Measurements from ENCODE around the gene LMBRD2.
"Not testable (repeated sequence)": the region's sequence is repeated elsewhere in the genome, so short reads cannot be mapped to it uniquely, and the experiment has no call there.

LMBRD2 gene

DNA sequence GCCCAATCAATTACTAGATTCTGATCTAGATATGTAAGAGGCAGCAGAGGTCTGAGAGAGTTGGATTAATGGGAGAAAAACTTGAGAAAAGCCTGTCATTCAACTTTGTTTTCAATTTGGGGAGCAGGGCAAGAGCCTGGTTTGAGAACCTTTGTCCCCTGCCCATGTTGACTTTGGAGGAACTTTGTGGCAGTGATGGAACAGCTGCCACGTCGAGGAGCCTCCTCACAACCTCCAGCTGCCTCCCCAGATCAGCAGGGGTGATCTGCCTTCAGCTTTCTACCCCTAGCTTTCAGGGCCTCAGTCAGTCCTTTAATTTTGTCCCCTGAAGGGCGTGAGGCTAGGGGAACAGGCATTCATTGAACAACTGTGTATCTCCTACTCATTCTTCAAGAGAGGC lies 8.9 kb upstream of the LMBRD2 start:
- no peak for DNase-seq

DNA sequence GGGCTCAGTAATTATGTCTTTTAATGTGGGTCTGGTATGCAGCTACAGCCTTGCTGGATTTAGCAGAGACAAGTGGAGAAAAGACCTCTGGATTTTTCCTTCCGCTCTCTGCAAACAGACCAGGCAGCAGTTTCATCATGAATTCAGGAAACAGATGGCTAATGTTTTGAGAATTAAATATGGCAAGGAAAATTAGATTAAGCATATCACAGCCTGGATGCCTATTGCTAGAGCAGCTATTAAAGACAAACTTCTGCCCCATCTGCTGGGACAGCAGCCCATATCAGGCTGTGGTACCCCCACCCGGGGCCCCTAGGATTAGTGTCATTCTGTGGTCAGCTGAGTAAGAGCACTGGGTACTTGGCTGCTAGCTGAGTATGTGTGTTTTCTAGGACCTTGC lies 6.5 kb upstream of the LMBRD2 start:
- DNase-seq, result no peak

DNA sequence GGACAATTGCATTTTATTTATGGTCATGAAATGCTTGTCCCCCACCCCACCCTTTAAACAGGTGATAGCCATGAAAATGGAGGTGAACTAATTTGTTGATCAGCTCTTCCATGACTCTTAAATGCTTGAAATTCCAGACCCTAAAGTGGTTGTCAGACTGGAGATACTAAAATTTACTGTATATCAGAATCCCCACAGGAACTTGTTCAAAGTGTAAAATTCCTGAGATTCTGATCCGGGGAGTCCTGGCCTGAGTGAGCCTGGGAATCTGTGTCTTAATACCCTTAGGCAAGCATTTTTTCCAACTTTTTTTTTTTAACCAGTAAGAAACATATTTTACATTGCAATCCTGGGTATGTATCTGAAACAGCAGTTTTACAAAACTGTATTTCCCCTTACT lies 4.9 kb upstream of the LMBRD2 start:
- DNase-seq, result no peak

DNA sequence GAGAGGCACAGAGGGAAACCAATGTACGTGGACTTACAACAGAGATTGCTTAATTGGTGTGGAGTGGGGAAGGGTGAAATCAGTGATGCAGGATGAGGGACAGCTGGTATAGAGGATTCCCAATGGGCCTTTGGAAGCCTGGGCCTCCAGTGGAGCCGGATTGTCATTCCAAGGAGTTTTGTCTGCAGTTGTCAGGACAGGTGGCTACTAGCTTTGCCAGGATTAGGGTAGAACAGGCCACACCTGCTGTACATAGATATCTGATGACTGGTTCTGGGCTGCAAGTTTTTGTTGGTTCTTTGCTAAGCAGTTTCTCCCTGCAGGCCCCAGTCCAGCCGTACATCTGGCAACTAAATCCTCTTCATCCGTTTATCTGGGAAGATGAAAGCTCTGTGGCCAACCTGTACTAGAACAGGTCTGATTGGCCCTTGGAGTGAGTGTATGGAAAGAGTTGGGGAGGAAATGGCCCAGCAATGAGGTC lies 4.5 kb upstream of the LMBRD2 start:
- DNase-seq, result no peak

DNA sequence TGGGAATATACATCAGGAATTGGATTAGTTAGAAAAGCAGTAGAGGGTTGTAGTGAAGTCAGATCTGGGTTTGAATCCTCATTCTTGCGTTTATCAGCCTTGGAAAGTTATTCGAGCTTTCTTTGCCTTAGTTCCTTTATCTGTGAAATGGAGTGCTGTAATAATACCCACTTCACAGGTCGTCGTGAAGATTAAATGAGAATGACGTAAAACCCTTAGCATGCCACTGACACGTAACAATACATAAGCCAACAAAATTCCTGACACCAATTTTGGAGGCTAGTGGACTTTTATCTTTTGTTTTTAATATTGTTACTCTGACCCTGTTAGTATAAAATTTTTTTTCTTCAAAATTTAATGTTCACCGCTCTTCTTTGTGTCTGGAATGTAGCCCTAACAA lies 3.6 kb upstream of the LMBRD2 start:
- no peak for DNase-seq

DNA sequence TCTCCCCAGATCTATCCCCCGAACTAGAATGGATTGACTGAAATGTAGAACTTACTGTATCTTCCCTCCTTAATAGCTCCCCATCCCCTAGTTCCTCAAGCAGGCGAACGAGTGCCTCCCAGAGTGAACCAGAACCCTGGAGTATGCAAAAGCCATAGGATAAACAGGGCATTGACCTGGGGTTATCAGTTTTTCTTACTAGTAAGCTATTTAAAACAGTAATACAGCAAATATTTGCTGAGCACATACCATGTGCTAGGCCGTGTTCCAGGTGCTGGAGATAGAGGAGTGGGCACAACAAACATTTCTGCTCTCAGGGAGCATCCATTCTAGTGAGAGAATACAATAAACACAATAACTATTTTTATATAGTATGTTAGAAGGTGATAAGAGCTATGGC lies 2.0 kb upstream of the LMBRD2 start:
- no peak for DNase-seq

DNA sequence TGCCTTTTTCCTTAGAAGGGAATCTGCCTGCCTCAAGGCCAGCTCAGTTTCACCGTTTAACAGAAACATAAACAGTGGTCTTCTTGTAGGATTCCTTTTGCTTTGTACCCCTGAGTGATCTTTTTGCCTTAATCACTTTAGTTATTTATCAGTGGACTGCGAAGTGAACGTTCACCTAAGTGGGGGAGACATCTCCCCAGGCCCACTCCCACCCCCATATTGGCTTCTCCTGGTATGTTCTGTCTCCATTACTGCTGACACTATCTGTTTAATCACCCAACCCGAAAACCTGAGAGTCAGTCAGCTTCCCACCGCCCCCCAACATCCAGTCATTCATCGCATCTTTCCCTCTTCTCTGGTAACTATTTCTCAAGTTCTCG lies 1.6 kb upstream of the LMBRD2 start:
- no peak for DNase-seq

DNA sequence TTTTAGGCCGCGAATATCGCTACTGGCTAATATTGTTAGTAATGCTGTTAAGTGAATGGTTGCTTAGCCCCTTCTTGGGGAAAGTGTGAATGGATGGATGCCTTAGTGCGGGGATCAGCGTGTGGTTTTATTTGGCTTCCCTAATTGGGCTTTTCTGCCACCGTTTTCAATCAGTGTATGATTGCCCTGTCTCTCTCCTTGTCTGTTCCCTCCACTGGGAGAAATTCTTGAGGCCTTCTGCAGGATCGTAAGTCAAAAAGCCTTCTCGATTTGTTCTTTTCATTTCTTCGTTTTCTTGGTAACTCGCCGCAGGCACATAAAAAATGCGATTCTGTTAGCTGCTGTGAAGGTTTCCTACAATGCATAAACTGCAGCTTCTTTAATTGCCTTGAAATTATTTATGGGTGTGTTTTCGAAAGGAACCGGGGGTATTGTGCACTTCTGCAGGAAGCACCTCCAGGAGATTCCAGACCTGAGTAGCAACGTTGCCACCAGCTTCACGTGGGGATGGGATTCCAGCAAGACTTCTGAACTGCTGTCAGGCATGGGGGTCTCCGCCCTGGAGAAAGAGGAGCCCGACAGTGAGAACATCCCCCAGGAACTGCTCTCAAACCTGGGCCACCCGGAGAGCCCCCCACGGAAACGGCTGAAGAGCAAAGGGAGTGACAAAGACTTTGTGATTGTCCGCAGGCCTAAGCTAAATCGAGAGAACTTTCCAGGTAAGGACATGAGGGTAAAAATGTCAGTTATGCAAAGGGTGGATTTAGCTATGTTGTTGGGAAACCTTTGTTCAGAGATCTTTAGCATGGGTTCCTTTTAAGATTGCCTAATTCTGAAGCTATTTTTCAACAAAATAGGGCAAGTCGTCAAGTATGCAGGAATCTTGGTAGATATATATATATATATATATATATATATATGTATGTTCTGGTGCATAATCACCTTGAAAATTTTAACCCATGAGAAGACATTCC lies 924 bp upstream of the LMBRD2 start:
- no peak for DNase-seq

DNA sequence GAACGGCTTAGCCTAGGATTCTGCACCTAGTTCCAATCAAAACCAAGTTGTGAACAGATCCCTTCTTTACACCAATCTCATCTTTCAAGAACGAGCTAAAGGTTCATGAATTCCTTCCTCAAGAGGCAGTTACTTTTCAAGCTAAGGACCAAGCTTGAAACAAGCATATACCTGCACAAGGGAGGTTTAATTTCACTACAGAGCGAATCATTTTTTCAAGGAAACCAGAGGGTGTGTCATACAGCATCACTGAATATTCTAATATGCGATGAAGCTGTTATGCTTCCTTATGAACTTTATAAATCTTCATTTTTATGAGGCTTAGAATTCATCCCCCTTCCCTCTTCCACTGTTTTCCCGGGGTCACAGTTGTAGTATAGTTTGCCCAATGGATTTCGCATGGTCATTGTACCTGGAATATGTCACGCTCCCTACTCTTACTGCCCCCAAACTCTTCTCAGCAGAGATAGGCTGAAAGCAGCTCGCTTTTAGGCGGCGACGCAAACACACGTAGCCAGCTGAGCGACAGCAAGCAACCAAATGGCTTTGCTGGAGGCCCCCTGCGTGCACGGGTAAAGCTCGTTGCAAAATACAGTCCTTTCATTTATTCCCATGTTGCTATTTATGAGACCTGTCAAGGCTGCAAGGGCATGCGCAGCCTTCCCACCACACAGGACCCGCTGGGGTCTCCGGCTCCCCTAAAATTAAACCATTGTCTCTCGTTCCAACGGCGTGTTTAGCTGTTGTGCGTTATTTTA lies 832 bp downstream of the LMBRD2 start:
- DNase-seq, result no peak

DNA sequence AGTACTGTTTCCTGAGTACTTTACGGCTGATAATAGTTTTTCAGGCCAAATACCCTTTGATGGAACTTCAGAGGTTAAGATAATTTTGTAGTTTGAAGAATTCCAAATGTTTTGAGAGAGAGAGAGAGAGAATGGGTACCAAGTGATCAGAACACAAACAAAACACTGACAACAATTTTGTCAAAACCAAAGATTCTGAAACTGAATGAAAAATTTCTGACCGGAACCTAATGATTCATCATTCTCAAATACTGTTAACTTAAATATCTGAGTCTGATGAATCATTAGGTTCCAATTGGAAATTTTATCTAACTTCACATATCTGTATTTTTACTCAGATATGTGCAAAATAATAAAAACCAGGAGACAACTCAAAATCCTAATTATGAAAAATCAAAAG lies 4.0 kb downstream of the LMBRD2 start:
- DNase-seq, result no peak

DNA sequence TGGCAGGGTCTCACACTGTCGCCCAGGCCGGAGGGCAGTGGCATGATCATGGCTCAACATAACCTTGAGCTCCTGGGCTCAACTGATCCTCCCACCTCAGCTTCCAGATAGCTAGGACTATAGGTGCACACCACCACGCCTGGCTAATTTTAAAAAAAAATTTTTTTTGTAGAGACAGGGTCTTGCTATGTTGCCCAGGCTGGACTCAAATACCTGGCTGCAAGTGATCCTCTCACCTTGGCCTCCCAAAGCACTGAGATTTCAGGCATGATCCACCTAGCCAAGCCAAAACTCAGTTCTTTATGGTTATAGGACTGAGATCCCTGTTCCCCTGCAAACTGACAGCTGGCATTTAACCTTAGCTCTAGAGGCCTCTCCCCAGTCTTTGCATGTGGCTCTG lies 5.3 kb downstream of the LMBRD2 start:
- DNase-seq, result no peak

DNA sequence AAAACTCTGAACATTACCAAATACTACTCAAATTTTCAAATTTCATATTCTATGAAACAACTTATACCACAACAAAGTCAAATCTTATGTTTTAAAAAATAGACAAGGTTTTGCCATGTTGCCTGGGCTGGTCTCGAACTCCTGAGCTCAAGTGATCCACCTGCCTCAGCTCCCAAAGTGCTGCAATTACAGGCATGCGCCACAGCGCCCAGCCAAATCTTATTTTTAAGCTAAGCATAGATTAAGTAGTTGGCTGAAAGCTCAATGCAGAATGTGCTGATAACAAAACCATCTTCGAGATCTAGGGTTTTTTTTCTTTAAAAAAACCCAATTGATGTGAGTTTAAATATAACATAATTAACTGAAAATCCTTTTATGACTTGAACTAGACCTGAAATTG lies 6.4 kb downstream of the LMBRD2 start:
- DNase-seq, result no peak

DNA sequence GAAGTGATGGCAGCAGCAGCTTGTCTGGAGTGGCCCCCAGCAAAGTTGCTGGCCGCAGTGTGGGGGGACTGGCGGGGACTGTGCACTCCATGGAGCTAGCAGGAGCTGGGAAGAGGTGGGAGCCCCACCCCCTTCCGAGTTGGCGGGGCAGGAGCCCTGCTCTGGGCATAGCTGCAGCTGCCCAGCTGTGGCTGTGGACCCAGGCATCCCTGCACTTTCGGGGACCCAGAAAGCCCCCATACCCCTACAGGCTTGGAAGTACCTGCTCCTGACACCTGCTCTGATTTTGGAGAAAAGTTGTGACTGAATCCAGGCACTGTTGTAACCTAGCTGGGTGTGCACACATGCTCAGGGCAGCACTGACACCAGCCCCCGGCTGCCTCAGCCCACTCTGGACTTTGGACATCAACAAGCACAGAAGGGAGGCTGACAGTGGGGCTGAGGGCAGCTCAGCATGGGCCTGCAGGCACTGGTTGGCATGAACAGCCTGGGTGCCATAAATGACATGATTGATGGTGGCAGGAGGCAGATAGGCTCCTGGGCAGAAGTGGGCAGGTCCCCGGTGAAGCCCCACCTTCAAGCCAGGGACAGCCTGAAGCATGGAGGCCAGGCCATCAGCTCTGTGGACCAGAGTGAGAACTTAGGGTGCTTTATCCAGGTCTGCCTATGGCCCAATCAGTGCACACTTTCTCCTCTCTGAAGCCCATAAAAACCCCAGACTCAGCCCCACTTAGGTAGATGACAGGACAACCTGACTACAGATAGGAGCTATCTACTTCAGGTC lies 12.6 kb downstream of the LMBRD2 start:
- DNase-seq, result no peak

DNA sequence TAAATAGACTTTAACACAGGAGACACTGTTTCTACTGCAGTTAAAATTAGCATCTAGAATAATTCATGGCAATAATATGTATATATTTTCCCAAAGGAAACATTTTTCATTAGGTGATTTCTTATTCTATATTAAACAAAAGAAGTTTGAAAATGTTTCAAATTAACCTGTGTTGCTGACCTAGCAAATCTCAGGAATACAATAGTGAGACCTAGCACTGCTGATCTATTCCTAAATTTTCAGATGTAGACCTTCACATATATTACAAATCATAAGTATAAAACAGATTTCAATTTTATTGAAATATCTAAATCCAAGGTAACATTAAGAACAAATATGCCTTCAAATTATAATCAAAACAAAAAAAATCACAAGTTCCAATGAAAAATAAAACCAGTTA lies 15.1 kb downstream of the LMBRD2 start:
- DNase-seq, result no peak

DNA sequence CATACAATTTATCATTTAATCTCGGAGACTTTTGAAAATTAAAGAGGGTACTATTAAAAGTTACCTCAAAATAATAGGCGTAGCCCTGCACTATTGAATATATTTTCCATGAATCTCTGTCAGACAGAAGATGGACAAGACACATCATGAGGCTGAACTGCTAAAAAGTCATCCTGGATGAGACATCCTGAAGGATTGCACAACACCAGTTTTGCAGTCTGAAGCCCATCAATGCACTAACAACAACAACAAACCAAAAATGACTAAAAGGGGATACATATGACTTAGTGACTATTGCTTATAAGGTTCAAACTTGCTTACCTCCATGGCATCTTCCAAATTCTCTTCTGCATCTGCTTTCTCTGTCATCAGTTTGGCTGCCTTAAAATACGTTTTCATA lies 15.7 kb downstream of the LMBRD2 start:
- DNase-seq, result no peak

DNA sequence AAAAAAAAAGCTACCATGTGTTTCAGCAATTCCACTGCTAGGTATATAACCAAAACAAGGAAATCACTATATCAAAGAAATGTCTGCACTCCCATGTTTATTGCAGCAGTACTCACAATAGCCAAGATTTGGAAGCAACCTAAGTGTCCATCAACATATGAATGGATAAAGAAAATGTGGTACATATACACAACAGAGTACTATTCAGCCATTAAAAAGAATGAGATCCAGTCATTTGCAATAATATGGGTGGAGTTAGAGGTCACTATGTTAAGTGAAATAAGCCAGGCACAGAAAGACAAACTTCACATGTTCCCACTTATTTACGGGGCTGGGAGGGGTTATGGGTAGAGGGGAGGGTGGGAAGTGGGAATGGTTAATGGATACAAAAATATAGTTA lies 18.7 kb downstream of the LMBRD2 start:
- not testable (repeated sequence) for DNase-seq

DNA sequence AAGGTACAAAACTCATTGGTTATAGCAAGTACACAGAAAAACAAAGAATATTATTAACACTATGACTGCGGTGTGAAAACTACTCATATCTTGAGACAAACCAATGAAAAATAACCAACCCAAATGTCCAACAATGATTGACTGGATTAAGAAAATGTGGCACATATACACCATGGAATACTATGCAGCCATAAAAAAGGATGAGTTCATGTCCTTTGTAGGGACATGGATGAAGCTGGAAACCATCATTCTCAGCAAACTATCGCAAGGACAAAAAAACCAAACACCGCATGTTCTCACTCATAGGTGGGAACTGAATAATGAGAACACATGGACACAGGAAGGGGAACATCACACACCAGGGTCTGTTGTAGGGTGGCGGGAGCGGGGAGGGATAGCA lies 22.0 kb downstream of the LMBRD2 start:
- DNase-seq, result not testable (repeated sequence)

DNA sequence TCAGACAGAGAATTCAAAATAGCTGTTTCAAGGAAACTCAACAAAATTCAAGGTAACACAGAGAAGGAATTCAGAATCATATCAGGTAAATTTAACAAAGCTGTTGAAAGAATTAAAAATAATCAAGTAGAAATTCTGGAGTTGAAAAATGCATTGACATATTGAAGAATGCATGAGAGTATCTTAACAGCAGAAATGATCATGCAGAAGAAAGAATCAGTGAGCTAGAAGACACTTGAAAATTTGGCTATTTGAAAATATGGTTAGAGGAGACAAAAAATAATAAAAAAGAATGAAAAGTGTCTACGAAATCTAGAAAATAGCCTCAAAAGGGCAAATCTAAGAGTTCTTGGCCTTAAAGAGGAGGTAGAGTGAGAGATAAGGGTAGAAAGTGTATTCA lies 22.9 kb downstream of the LMBRD2 start:
- DNase-seq, result no peak

DNA sequence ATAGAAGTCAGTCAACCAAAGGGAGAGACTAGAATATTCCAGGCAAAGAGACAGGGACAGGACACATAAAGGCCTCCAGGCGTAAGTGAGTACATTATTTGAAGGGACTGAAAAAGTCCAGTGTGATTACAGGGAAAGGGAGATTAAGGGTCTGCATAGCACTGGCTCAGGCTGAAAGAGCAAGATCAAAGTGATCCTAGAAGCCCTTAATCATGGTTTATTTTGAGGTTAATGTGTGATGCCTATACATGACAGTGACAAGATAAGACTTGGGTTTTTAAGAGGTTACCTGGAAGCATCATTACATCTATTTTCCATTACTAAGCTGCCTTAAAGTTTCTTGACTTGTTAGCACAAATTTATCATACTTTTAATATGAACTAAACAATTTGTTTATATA lies 25.8 kb downstream of the LMBRD2 start:
- no peak for DNase-seq

DNA sequence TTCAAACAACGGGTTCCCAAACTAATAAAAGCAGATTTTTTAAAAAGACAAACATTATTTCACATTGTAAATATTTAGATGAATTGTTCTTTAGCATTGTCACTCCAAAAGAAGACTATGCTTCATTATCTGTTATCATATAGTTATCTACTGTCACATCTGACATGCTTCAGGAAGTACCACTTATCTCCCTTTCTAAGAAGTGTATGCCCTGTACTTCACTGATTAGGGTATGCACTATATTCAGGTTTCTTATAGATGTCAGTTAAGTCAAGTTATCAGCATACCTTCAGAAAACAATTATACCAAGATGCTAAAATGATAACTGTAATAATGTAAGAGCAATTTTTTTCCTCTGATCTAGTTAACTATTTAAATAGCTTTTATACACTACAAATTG lies 40.4 kb downstream of the LMBRD2 start:
- no peak for DNase-seq

DNA sequence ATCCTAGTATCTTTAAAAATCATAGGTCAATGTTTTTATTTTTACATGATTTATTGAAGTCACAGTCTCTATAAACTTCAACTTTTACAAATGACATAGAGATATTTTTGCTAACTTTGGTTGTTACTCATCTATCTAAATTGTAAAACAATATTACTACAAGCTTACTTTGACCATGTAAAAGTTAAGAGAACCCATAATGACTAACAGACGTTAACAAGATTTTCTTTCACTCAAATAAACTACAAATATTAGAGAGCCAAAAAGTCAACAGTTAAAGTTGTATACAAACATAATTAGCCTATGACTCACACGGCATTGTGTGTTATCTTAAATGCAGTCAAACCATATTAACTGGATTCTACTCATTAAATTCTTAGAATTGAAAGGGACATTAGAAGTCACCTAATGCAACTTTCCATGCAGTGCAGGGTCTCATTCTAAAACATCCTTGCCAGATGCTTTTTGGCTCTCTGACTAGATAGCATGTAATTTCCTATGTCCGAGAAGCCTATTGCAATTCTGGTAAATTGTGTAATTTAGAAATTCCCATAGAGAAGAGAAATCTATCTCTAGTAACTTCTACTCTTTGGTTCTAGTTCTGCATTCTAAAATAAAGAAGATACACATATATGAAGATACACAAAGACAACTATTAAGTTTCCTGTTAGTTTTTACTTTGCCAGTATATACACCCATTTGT lies 42.8 kb downstream of the LMBRD2 start:
- no peak for DNase-seq

DNA sequence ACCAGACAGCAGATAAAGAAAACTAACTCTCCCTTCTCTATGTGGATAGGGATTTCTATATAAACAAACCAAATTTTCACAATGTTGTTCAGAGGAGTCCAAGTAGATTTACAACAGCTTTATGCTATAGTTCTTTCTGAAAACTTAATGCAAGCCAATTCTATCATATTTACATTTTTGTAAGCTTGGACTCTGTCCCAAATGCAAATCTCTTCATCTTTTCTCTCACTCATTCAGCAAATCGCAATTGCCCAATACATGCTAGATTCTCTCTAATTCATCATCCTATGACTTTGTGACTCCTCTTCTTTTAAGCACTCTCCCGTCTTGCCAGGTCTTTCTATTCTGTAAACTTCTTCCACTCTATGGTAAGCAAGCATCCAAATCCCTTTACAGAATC lies 45.9 kb downstream of the LMBRD2 start:
- DNase-seq, result no peak

DNA sequence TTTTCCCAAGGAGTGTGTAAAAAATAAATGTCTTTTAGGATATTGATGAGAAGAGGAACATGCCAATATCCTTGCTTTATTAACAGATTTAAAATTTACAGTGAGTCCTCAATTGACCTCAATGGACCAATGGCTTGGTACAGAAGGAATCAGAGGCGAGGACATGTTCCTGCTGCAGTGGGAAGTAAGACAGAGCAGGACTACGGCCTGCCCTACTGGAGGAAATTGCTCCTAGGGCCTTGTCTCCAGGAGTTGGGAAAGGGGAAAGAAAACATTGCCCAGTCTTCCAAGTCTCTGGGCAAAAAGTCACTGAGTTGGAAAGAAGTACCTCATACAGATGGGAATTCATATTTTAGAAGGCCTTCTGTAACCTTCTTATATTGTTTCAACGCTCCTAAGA lies 51.9 kb downstream of the LMBRD2 start:
- DNase-seq, result no peak
